Epithelial cell of proximal tubule (primary cell): Measurements from ENCODE around the gene CTRB1. TPM values are rescaled to one million over a fixed set of nuclear protein-coding genes. Genes with fewer than 3 reads are reported as not detected.
"Not testable (repeated sequence)": the region's sequence is repeated elsewhere in the genome, so short reads cannot be mapped to it uniquely, and the experiment has no call there.

Source experiments
- DNase-seq: peaks from one replicate; pipeline ENCODE4 v3.0.0-alpha.2; 2011; ENCODE audit warnings: low read depth
- H3K4me3 ChIP-seq: 2 replicates; pipeline ENCODE4 v1.5.1; 2011; ENCODE audit warnings: low read depth, mild to moderate bottlenecking, low read length
- total RNA-seq: library from RNA; depleted of rRNA; stranded (reverse); fragments of >200 nt; gene quantifications from 2 replicates; pipeline ENCODE4 v1.2.3, GENCODE V29; 2015
- TF ChIP-seq, protein P1 (sequence below): conservative IDR thresholded peaks from 2 replicates; pipeline ENCODE4 v1.5.1; 2012; ENCODE audit warnings: low read depth, mild to moderate bottlenecking, low read length

CTRB1 gene
- total RNA-seq, 1 donor from 2014 or later: not detected

DNA sequence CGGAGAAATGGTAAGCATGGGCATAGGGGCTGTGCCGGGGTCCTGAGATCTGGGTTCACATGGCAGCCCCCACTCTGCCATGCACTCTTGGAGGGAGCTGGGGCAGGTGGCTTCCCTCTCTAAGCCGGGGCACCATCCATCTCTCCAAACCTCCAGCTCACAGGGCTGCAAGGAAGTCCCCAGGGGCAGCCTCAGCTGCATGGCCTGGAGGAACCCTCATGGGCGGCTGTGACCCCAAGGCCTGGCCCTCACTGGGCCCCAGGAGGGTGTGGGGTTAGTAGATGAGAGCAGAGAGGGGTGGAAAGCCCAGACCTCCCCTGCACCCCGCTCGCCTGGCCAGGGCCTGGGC is 14.4 kb upstream of the CTRB1 start:
- no peak for DNase-seq
- TF ChIP-seq, protein P1, sequence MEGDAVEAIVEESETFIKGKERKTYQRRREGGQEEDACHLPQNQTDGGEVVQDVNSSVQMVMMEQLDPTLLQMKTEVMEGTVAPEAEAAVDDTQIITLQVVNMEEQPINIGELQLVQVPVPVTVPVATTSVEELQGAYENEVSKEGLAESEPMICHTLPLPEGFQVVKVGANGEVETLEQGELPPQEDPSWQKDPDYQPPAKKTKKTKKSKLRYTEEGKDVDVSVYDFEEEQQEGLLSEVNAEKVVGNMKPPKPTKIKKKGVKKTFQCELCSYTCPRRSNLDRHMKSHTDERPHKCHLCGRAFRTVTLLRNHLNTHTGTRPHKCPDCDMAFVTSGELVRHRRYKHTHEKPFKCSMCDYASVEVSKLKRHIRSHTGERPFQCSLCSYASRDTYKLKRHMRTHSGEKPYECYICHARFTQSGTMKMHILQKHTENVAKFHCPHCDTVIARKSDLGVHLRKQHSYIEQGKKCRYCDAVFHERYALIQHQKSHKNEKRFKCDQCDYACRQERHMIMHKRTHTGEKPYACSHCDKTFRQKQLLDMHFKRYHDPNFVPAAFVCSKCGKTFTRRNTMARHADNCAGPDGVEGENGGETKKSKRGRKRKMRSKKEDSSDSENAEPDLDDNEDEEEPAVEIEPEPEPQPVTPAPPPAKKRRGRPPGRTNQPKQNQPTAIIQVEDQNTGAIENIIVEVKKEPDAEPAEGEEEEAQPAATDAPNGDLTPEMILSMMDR: no peak
- no peak overlapping the region for H3K4me3 ChIP-seq

DNA sequence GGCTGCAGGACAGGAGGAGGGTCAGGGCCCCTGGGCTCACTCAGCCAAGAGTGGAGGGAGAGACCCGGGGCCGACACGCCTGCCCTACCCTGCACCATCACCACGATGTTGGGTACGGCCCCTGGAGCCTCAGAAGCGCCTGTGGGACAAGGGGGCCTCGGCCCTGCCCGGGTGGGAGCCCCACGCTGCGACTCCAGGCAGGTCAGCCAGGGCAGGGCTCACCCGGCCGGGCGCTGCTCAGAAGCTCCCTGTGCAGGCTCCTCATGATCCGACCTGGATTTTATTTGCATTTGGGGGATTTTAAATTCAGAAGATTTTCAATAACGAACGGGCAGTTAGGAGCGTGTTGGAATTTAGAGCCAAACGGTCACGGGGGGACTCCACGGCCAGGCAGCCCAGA is 13.9 kb upstream of the CTRB1 start:
- not testable (repeated sequence) for DNase-seq, H3K4me3 ChIP-seq

DNA sequence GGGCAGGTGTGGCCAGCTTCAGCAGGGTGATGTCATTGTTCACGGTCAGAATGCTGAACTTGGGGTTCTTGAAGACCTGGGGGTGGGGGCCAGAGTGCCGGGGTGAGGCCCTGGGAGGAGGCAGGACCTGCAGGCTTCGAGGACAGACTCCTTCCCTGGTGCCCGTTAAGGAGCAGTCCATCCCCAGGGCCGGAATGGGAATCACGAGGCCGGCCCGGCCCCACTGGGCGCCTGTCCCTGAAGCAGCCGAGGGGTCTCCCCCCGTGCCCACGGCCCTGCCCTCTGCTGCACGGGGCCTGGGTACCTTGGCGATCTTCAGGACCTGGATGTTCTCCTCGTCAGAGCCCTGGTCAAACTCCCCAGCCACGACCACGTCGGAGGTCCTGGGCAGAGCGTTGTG is 13.3 kb upstream of the CTRB1 start:
- not testable (repeated sequence) for DNase-seq, H3K4me3 ChIP-seq

DNA sequence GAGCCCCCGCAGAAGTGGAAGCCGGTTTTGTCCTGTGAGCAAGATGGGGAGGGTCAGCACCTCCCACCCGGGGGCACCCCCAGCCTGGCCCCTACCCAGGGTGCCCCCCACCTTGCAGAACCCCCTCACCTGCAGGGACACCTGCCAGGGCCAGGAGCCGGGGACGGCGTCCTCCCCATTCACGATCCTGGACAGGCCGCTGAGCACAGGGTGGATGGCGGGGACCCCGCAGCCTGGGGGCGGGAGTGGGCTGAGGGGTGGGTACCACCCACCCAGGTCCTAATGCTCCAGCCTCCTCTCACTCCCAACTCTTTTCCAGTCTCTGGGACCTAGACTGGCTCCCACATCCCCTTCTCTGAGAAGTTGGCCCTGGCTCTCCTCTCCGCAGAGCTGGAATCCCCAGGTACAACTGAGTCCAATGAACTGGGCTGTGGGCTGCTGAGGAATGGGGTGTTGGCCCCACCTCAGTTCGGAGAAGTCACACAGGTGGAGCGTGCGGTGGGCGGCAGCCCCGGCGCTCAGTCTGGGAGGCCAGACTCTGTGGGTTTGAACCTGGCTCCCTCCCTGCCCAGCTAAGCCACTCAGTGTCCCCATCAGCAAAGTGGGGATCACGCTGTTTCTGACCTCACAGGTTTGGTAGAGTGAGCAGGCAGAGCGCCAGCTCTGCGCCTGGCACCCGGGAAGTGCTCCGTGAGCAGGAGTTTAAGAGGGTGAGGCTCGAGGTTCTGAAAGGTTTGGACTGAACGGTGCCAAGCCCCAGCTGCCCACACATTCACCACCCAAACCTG is 12.6 kb upstream of the CTRB1 start:
- not testable (repeated sequence) for DNase-seq

DNA sequence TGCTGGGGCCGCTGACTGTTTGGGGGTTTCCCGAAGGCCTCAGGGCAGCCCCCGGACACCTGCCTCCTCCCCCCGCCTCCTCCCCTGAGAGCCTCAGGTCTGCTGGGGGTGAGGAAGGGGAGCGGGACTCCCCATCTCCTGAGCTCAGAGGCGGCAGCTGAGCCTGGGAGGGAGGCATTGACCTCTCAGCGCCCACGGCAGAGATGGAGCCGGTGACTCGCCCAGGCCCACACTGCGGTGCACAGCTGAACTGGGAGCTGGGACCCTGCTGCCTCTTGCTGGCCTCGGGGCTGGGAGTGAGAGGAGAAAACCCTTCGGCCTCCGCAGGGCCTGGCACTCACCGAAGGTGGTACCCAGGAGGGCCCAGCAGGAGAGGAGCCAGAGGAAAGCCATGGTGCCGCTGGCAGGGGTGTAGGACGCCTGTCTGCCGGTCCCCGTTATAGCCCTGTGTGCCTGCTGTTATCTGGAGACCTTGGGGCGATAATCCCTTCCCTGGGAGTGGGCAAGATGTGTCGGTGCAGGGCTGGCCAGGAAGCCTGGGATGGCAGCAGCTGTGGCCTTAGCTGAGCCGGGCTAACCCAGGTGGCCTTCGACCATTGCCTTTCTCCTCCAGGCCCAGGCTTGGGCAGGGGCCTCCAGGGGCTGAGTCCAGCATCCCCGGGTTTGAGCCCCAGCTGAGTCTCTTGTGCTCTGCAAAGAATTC is 11.9 kb upstream of the CTRB1 start, which contains the start of gene CTRB2:
TSS of gene CTRB2 (minus strand) at position 413 of the 703 bp plus-strand sequence. CDS start at position 393, 20 bp downstream.
- DNase-seq: no peak
- TF ChIP-seq, protein P1: no peak
- H3K4me3 ChIP-seq: no peak within 1 kb of the TSS

More for the DNA sequence above, 12.6 kb upstream of the CTRB1 start:
- not testable (repeated sequence) for H3K4me3 ChIP-seq

DNA sequence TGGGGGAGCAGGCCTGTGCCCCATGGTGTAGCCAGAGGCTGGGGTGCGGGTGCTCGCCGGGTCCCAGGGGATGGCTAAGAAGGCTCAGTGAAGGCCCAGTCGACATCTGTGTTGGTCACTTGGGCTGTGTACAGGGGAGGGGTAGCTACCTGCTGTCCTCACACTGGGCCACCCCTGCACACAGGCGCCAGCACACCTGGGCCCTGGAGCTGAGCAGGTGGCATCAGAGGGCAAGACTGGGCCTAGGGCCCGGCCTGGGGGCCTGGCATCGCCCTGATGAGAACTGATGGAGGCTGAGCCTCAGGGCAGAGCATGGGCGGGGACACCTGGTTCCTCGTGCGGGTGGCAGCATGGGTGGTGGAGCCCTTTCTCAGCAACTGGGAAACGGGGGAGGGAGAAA is 11.0 kb upstream of the CTRB1 start:
- TF ChIP-seq, protein P1: no peak
- H3K4me3 ChIP-seq: no peak overlapping the region
- DNase-seq: no peak

DNA sequence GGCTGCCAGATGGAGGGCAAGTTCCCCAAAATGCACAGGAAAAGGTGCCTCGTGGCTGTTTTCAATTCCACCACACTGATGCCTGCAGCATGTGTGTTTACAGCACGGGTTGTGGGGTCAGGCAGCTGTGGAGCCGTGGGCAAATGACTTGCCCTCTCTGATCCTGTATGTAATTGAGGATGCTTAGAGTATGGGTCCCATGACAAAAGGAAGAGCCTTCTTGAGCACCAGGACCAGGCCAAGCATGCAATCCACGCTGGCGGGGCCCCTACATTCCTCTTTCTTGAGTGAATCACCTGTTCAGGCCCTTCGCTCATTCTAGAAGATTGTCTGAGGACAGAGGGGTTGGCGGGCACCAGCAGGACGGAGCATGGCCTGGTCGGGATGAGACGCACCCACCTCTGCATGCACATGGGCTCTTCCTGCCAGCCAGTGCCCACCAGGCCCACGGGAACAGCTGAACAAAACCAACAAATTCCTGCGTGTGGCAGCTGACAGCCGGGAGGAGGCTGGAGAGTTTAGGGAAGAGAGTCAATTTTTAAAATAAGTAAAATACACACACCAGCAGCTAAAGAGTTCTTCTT is 10.5 kb upstream of the CTRB1 start:
- TF ChIP-seq, protein P1: no peak
- no peak for DNase-seq

DNA sequence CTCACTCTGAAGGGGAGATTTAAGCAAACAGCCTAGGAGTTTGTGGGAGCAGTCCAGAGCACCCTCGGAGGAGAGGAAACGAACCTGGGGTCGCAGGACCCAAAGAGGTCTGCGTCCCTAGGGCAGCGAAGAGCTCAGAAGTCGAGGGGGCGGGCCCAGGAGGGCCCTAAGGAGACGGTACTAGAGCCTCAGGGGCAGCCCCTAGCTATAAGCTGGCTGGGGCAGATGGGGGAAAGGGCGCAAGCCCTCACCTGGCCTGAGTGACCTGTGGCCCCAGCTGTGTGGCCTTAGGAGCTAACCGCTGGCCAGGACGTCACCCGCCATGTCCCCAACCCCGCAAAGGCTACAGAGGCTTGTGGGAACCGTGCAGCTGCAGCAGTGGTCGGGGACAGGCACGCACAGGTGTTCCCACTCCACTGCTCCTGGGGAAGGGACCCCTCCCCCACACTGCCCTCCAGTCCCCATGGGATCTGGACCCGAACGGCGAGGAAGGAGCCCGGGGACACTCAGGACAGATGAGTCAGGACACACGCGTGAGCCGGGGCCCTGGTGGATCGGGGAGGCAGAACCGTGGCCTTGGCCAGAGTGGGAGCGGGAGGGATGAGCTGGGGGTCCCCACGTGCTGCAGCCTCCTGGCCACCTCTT is 9.8 kb upstream of the CTRB1 start:
- DNase-seq: no peak
- H3K4me3 ChIP-seq: no peak overlapping the region
- TF ChIP-seq, protein P1: no peak

More for the DNA sequence above, 10.5 kb upstream of the CTRB1 start:
- no peak overlapping the region for H3K4me3 ChIP-seq

DNA sequence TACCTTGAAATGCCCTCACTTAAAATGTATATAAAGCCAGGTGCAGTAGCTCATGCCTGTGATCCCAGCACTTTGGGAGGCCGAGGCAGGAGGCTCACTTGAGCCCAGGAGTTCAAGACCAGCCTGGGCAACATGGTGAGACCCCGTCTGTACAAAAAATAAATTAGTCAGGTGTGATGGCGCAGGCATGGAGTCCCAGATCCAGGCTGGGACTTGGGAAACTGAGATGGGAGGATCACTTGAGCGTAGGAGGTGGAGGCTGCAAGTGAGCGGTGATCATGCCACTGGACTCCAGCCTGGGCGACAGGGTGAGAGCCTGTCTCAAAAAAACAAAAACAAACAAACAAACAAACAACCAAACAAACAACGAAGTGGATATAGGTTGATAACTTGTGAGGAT is 9.3 kb upstream of the CTRB1 start:
- H3K4me3 ChIP-seq, DNase-seq: not testable (repeated sequence)
